ENCODE results near the gene NAV2. TPM values are rescaled to one million over a fixed set of nuclear protein-coding genes. Genes with fewer than 3 reads are reported as not detected.

The NAV2 gene
- total RNA-seq, 1 experiment from 2014 or later, result 2.1 TPM

- no peaks in the 10 kb centered on the region for H3K36me3 ChIP-seq (ENCODE audit: control insufficient read depth in 1 of 2, insufficient read depth in 2 of 2, low read length in 2 of 2)
- TF ChIP-seq ATF3 (IDR thresholded peaks at IDR 0.05) (no peak), EGR1 (IDR thresholded peaks at IDR 0.05; ENCODE audit: low read depth) (no peak), RAD21 (IDR thresholded peaks at IDR 0.05; ENCODE audit: low read depth) (no peak), ZFX (IDR thresholded peaks at IDR 0.05) (no peak), EZH2 (IDR thresholded peaks at IDR 0.05) (no peak), MAX (IDR thresholded peaks at IDR 0.05) (no peak), ELF1 (IDR thresholded peaks at IDR 0.05; ENCODE audit: borderline replicate concordance, low read depth) (no peak), CEBPB (IDR thresholded peaks at IDR 0.05; ENCODE audit: low read depth) (no peak), YY1 (IDR thresholded peaks at IDR 0.05; ENCODE audit: extremely low read depth, insufficient replicate concordance, low read depth, low read length) (no peak)
- POLR2A ChIA-PET, result no interaction called here
These were observed 15.7 kb upstream of the NAV2 start for GRCh38 chr11:19696904-19697303.

GRCh38 chr11:19697721-19698121 is 14.9 kb upstream of the NAV2 start:
- no peaks in the 10 kb centered on the region for H4K20me1 ChIP-seq (ENCODE audit: insufficient read depth)
- H3K4me3 ChIP-seq (replicated peaks in 1 of 2; ENCODE audit: low read depth in 1 of 2, low read length in 2 of 2), result no peak overlapping the region
- RAD21 ChIA-PET (ENCODE audit: low non-redundant PET in 1 of 2, low total read pairs in 2 of 2, uncharacterized antibody in 2 of 2, unreplicated experiment in 2 of 2), result no interaction called here
- H3K79me2 ChIP-seq (ENCODE audit: insufficient read depth, low read length), result no peaks in the 10 kb centered on the region
- no peaks in the 10 kb centered on the region for H3K9me3 ChIP-seq (ENCODE audit: control insufficient read depth in 1 of 2, insufficient read depth in 1 of 2, low read depth in 1 of 2, low read length in 2 of 2)
- no peaks in the 10 kb centered on the region for H3K36me3 ChIP-seq (ENCODE audit: control insufficient read depth in 1 of 2, insufficient read depth in 2 of 2, low read length in 2 of 2)
- intact Hi-C loops (cut with micrococcal nuclease), result no loop called here
- H3K27me3 ChIP-seq (ENCODE audit: insufficient read depth, low read length), result no peaks in the 10 kb centered on the region
- no peak overlapping the region for H2AFZ ChIP-seq (ENCODE audit: low read depth, low read length, poor library complexity, severe bottlenecking)
- POLR2A ChIA-PET, result no interaction called here
- peaks cover 0 to 7% of the 10 kb centered on the region in 2 experiments; a peak in 1 of 4 replicates for H3K4me1 ChIP-seq (ENCODE audit: control insufficient read depth in 1 of 2, insufficient read depth in 2 of 2, low read length in 2 of 2)
- DNase-seq (ENCODE audit: low read depth, low spot score) (no peak), ATAC-seq (no peak)
- no TSS peak for BruUV-seq (replicated peaks)
- no peak overlapping the region for H3K4me2 ChIP-seq (ENCODE audit: low read length)
- no peak overlapping the region for H3K9ac ChIP-seq (ENCODE audit: low read length)
- H3K27ac ChIP-seq (ENCODE audit: low read depth, low read length), result no peak overlapping the region
- H3K9me2 ChIP-seq (ENCODE audit: insufficient read depth), result no peaks in the 10 kb centered on the region
- CTCF ChIA-PET, result no interaction called here
- TF ChIP-seq ZFX (IDR thresholded peaks at IDR 0.05), result no peak
- TF ChIP-seq TCF7L2 (IDR thresholded peaks at IDR 0.05; ENCODE audit: borderline replicate concordance, extremely low read depth, insufficient read depth, insufficient read length), result no peak
- TF ChIP-seq EZH2phosphoT487 (IDR thresholded peaks at IDR 0.05; ENCODE audit: borderline replicate concordance), result no peak
- no peak for TF ChIP-seq POLR2A (IDR thresholded peaks at IDR 0.05; ENCODE audit: borderline replicate concordance, extremely low read depth, insufficient read depth, insufficient read length)
- no peak for TF ChIP-seq JUND (IDR thresholded peaks at IDR 0.05)
- no peak for TF ChIP-seq CTCF (IDR thresholded peaks at IDR 0.05 in 2 of 3, conservative IDR thresholded peaks at IDR 0.05 in 1 of 3; ENCODE audit: borderline replicate concordance in 1 of 3, insufficient read depth in 1 of 3, low read depth in 2 of 3, low read length in 2 of 3)
- no peak for TF ChIP-seq MAX (IDR thresholded peaks at IDR 0.05)
- no peak for TF ChIP-seq RAD21 (IDR thresholded peaks at IDR 0.05; ENCODE audit: low read depth)
- no peak for TF ChIP-seq EZH2 (IDR thresholded peaks at IDR 0.05)
- no peak for TF ChIP-seq SRF (IDR thresholded peaks at IDR 0.05; ENCODE audit: low read depth)
- TF ChIP-seq SIN3A (IDR thresholded peaks at IDR 0.05; ENCODE audit: low read depth), result no peak
- no peak for TF ChIP-seq SP1 (IDR thresholded peaks at IDR 0.05; ENCODE audit: low read depth)

More at GRCh38 chr11:19696904-19697303, 15.7 kb upstream of the NAV2 start:
- no peaks in the 10 kb centered on the region for H4K20me1 ChIP-seq (ENCODE audit: insufficient read depth)
- no peak overlapping the region for H2AFZ ChIP-seq (ENCODE audit: low read depth, low read length, poor library complexity, severe bottlenecking)
- no peaks in the 10 kb centered on the region for H3K79me2 ChIP-seq (ENCODE audit: insufficient read depth, low read length)
- no peak overlapping the region for H3K27ac ChIP-seq (ENCODE audit: low read depth, low read length)
- DNase-seq (ENCODE audit: low read depth, low spot score) (no peak), ATAC-seq (no peak)
- intact Hi-C loops (cut with micrococcal nuclease), result no loop called here
- RAD21 ChIA-PET (ENCODE audit: low non-redundant PET in 1 of 2, low total read pairs in 2 of 2, uncharacterized antibody in 2 of 2, unreplicated experiment in 2 of 2), result no interaction called here
- no peak overlapping the region for H3K9ac ChIP-seq (ENCODE audit: low read length)
- no TSS peak for BruUV-seq (replicated peaks)
- no peaks in the 10 kb centered on the region for H3K27me3 ChIP-seq (ENCODE audit: insufficient read depth, low read length)
- H3K4me3 ChIP-seq (replicated peaks in 1 of 2; ENCODE audit: low read depth in 1 of 2, low read length in 2 of 2), result no peak overlapping the region
- no peaks in the 10 kb centered on the region for H3K9me3 ChIP-seq (ENCODE audit: control insufficient read depth in 1 of 2, insufficient read depth in 1 of 2, low read depth in 1 of 2, low read length in 2 of 2)
- peaks cover 0 to 7% of the 10 kb centered on the region in 2 experiments; a peak in 1 of 4 replicates for H3K4me1 ChIP-seq (ENCODE audit: control insufficient read depth in 1 of 2, insufficient read depth in 2 of 2, low read length in 2 of 2)
- no peak overlapping the region for H3K4me2 ChIP-seq (ENCODE audit: low read length)
- no peaks in the 10 kb centered on the region for H3K9me2 ChIP-seq (ENCODE audit: insufficient read depth)
- CTCF ChIA-PET, result no interaction called here

Measured in HCT116 (cell line).